Measurements from ENCODE around the gene DOK7. TPM values are rescaled to one million over a fixed set of nuclear protein-coding genes. Genes with fewer than 3 reads are reported as not detected.

DOK7 gene
- total RNA-seq, 2 experiments from 2014 or later: not detected

GRCh38 chr4:3480528-3481112, 17.5 kb downstream of the DOK7 start:
- Mint-ChIP-seq H3K9me3 (no peaks in the 10 kb centered on the region), H3K4me3 (no peak overlapping the region), H3K36me3 (ENCODE audit: low read depth) (no peaks in the 10 kb centered on the region), H3K4me1 (no peaks in the 10 kb centered on the region), H3K27ac (peak overlapping the region; percentile 25), H3K27me3 (peaks cover 12% of the 10 kb centered on the region)
- ChIA-PET CTCF (interaction anchor here (0.7 to 2.0 kb wide), 13 partner anchors 8 to 373 kb away, joined by 3 to 10 read pairs (median 4); no protein-coding TSS in a partner anchor), POLR2A (no interaction called here)
- DNase-seq: peak; percentile 75

DNA sequence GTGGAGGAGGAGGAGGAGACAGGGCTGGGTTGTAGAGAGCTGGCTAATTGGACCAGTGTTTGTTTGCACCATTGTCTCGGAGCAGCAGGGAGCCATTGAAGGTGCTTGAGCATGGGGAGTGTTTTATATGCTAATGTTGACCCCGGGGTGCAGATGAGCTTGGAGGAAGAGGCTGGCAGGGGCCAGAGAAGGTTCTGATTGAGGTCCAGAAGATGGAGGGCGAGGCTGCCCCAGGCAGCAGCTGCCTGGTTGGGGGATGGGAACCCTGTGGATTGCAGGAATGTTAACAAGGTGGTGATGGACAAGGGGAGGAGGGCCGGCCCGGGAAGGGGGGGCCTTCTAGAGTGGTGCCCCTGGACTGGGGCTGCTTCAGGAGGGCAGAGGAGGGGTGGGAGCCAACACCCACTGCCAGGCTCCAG, 18.0 kb downstream of the DOK7 start:
- no peak for DNase-seq
- Mint-ChIP-seq H3K27me3 (peaks cover 12% of the 10 kb centered on the region), H3K27ac (no peak overlapping the region), H3K9me3 (no peaks in the 10 kb centered on the region), H3K4me1 (no peaks in the 10 kb centered on the region), H3K4me3 (no peak overlapping the region), H3K36me3 (ENCODE audit: low read depth) (no peaks in the 10 kb centered on the region)
- ChIA-PET CTCF (interaction anchor here (0.7 to 2.0 kb wide), 13 partner anchors 9 to 373 kb away, joined by 3 to 10 read pairs (median 4); no protein-coding TSS in a partner anchor), POLR2A (no interaction called here)

DNA sequence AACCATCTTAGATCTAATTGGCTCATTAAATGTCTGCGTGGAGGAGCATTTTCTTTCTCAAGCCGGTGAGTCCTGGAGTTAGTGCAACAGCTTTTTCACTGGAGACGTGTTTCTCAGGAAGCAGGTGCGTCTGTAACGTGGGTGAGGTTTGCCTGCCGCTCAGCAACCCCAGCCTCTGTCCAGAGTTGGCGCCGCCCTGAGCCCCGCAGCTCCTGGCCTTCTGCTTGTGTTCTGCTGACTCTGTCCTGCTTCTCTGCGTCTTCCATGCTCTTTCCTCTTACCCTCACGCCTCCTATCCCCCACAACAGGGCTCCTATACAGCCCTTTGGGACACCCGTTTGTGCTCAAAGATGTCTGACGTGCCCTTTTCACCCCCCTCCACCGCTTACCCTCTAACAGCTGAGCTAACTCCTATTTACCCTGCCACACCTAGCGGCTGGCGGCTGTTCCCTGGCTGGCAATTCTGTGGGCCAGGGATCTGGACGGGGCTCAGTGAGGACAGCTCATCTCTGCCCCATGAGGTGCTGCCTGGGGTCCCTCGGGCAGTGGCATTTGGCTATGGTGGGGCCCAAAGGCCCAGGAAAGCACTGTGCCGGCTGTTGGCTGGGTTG, 18.8 kb downstream of the DOK7 start:
- H3K36me3 Mint-ChIP-seq (ENCODE audit: low read depth): no peaks in the 10 kb centered on the region
- ChIA-PET POLR2A (no interaction called here), CTCF (no interaction called here)
- H3K4me1 Mint-ChIP-seq: no peaks in the 10 kb centered on the region
- no peak for DNase-seq
- H3K9me3 Mint-ChIP-seq: no peaks in the 10 kb centered on the region
- H3K27me3 Mint-ChIP-seq: peaks cover 14% of the 10 kb centered on the region
- no peak overlapping the region for H3K4me3 Mint-ChIP-seq
- H3K27ac Mint-ChIP-seq: no peak overlapping the region

DNA sequence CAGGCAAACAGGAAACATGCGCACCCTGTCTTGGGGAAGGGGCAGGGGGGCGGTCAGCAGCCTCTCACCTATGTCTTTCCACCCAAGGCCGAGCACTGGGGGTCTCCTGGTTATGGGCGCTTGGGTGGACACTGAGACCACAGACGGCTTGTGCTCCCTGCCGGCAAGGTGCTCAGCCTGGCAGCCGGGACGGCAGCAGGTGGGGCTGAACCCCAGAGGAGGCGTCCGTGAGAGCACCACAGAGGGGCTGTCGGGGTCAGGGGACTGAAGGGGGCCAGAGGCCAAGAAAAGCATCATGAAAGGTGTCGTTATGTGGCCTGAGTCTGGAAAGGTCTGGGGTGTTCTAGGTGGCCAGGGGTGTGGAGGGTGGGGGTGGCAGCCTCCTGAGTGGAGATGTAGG, 19.6 kb downstream of the DOK7 start:
- Mint-ChIP-seq H3K4me1 (no peaks in the 10 kb centered on the region), H3K27me3 (peaks cover 14% of the 10 kb centered on the region), H3K4me3 (no peak overlapping the region), H3K9me3 (no peaks in the 10 kb centered on the region), H3K27ac (no peak overlapping the region), H3K36me3 (ENCODE audit: low read depth) (no peaks in the 10 kb centered on the region)
- POLR2A ChIA-PET: no interaction called here
- CTCF ChIA-PET: interaction anchor here (1.2 kb wide), 1 partner anchor 9 kb away, joined by 3 read pairs; no protein-coding TSS in a partner anchor
- no peak for DNase-seq

GRCh38 chr4:3483471-3483921, 20.4 kb downstream of the DOK7 start:
- Mint-ChIP-seq H3K27ac (no peak overlapping the region), H3K9me3 (no peaks in the 10 kb centered on the region), H3K4me3 (no peak overlapping the region), H3K27me3 (peaks cover 14% of the 10 kb centered on the region), H3K36me3 (ENCODE audit: low read depth) (no peaks in the 10 kb centered on the region), H3K4me1 (no peaks in the 10 kb centered on the region)
- no peak for DNase-seq
- POLR2A ChIA-PET: no interaction called here
- CTCF ChIA-PET: interaction anchor here (1.2 kb wide), 1 partner anchor 8 kb away, joined by 3 read pairs; no protein-coding TSS in a partner anchor

DNA sequence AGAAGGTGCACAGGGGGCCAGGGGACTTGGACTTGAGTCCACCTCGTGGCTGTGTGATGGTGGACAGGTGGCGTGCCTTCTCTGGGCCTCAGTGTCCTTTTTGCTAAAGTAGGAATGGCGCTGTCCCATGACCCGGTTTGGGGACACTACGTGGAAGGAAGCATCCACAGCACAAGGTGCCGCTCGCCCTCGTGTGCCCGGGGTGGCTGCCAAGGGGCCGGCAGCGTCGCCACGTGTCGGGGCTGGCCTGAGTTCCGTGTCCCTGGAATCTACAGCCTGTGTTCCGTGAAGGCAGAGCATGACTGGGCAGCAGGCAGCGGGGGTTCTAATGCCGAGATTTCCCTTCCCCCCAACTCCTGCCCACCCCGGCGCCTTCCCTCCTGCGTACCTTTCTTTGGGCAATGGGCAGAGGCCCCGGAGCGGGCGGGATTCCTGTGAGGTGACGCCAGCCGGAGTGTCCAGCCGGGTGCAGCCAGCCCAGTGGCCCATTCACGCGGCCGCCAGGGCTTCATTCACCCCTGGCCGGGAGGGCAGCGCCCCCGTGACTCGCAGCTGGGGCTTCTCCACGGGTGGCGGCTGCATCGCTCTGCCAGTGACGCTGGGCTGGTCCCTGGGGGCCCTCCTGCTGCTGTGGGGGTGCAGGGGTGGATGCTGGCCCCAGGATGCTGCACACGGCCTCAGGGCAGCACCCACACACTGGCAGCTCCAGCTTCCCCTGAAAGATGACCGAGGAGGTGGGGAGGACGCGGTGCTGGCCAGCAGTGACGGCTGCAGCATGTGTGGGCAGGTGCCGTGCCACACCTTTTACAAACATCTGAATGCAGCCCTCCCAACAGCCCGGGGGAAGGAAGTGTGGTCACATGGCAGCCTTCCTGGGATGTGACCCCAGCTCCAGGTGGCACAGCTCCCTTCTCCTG, 21.2 kb downstream of the DOK7 start:
- H3K27me3 Mint-ChIP-seq: peaks cover 14% of the 10 kb centered on the region
- no peaks in the 10 kb centered on the region for H3K4me1 Mint-ChIP-seq
- no peak for DNase-seq
- H3K27ac Mint-ChIP-seq: no peak overlapping the region
- CTCF ChIA-PET: interaction anchor here (1.0 to 1.2 kb wide), 2 partner anchors 8 to 179 kb away, joined by 3 read pairs; no protein-coding TSS in a partner anchor
- no peak overlapping the region for H3K4me3 Mint-ChIP-seq
- H3K36me3 Mint-ChIP-seq (ENCODE audit: low read depth): no peaks in the 10 kb centered on the region
- POLR2A ChIA-PET: no interaction called here
- H3K9me3 Mint-ChIP-seq: no peaks in the 10 kb centered on the region

- CTCF ChIA-PET: interaction anchor here (1.0 kb wide), 2 partner anchors 18 to 180 kb away, joined by 3 read pairs; no protein-coding TSS in a partner anchor
- no peaks in the 10 kb centered on the region for H3K9me3 Mint-ChIP-seq
These were observed 22.1 kb downstream of the DOK7 start for GRCh38 chr4:3485011-3485791.

DNA sequence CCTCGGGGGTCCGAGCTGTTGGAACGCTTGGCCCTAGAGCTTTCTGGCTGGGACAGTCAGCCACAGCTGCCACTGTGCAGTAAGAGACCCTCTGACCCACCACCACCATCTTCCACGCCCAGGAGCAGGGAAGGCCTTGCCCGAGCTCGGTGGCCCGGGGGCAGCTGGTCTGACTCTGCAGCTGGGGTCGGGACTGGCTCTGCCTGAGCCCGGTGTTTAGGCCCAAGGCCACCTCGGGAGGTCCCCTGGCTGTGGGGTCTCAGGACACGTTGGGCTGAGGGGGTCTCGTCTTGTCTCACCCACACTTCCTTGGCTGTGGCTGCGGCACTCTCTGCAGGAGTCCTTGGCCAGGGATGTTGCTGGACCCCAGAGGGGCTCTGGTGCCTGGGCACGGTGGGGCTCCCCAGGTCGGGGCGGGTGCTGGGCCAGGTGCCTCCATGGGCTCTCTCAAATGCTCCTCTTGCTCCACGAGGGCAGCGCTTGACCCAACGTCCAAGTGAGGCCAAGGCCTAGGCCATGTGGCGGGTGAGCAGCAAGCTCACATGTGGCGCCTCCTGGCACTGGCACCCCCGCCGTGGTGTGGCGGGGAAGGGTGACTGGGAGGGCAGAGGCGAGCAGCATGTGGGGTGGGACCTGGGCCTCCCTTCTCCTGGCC, 22.9 kb downstream of the DOK7 start:
- Mint-ChIP-seq H3K4me3 (no peak overlapping the region), H3K27me3 (peaks cover 13% of the 10 kb centered on the region), H3K9me3 (no peaks in the 10 kb centered on the region), H3K4me1 (no peaks in the 10 kb centered on the region), H3K27ac (no peak overlapping the region), H3K36me3 (ENCODE audit: low read depth) (no peaks in the 10 kb centered on the region)
- ChIA-PET CTCF (interaction anchor here (1.0 kb wide), 1 partner anchor 17 kb away, joined by 3 read pairs; no protein-coding TSS in a partner anchor), POLR2A (no interaction called here)
- DNase-seq: no peak

More at GRCh38 chr4:3485011-3485791, 22.1 kb downstream of the DOK7 start:
- Mint-ChIP-seq H3K27ac (no peak overlapping the region), H3K27me3 (peaks cover 14% of the 10 kb centered on the region), H3K36me3 (ENCODE audit: low read depth) (no peaks in the 10 kb centered on the region), H3K4me1 (no peaks in the 10 kb centered on the region), H3K4me3 (no peak overlapping the region)
- POLR2A ChIA-PET: no interaction called here
- DNase-seq: no peak

DNA sequence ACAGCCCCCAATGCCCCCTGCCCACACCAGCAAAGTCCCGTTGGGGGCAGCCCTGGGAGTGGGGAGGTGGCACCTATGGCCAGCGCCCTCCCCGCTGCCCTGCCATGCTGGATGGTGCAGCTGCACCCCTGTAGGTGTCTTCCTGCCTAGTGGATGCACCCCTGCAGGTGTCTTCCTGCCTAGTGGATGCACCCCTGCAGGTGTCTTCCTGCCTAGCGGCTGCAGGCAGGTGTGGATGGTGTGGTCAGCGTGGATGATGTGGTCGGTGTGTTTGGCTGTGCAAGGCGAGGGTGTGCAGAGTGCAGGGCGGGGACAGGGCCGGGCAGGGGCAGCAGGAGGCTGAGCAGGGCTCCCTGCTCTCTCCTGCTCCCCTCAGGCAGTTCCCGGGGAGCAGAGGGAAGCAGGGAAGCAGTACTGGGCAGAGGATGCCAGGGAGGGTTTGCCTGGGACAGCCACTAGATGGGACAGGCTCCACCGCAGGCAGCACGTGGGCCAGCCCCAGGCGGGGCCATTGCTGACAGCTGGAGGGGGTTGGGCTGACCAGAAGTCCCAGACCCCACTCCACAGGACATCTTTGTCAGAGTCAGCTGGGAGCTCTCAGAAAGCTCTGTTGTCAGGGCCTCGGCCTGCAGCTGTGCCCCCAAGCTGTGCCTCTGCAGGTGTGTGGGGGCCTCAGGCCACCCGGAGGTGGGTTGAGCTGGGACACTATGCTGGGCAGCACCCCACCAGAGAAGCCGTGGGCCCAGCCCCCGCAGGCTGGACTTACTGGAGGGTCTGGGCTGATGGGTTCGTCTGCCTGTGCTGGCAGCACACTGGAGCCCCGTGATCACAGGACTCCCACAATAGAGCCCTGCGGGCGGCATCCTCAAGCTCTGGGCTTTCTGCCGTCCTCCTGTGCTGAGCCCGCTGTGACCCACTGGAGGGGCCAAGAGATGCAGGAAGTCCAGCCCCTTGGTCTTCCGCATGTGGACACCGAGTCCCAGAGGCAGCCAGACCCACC, 23.7 kb downstream of the DOK7 start:
- POLR2A ChIA-PET: no interaction called here
- DNase-seq: no peak
- Mint-ChIP-seq H3K4me1 (no peaks in the 10 kb centered on the region), H3K9me3 (no peaks in the 10 kb centered on the region), H3K4me3 (no peak overlapping the region), H3K36me3 (ENCODE audit: low read depth) (no peaks in the 10 kb centered on the region), H3K27me3 (peaks cover 15% of the 10 kb centered on the region), H3K27ac (no peak overlapping the region)
- CTCF ChIA-PET: interaction anchor here (0.7 kb wide), 1 partner anchor 15 kb away, joined by 3 read pairs; no protein-coding TSS in a partner anchor

- Mint-ChIP-seq H3K9me3 (no peaks in the 10 kb centered on the region), H3K36me3 (ENCODE audit: low read depth) (no peaks in the 10 kb centered on the region), H3K27me3 (peaks cover 15% of the 10 kb centered on the region), H3K4me3 (no peak overlapping the region), H3K27ac (no peak overlapping the region), H3K4me1 (no peaks in the 10 kb centered on the region)
- no peak for DNase-seq
- CTCF ChIA-PET: no interaction called here
- POLR2A ChIA-PET: no interaction called here
These were observed 24.8 kb downstream of the DOK7 start for GRCh38 chr4:3487861-3488260.

GRCh38 chr4:3488820-3489219, 25.7 kb downstream of the DOK7 start:
- H3K27ac Mint-ChIP-seq: no peak overlapping the region
- no peaks in the 10 kb centered on the region for H3K9me3 Mint-ChIP-seq
- no peaks in the 10 kb centered on the region for H3K36me3 Mint-ChIP-seq (ENCODE audit: low read depth)
- no peak overlapping the region for H3K4me3 Mint-ChIP-seq
- DNase-seq: no peak
- peaks cover 12% of the 10 kb centered on the region for H3K27me3 Mint-ChIP-seq
- ChIA-PET CTCF (no interaction called here), POLR2A (no interaction called here)
- H3K4me1 Mint-ChIP-seq: no peaks in the 10 kb centered on the region

All from activated CD4-positive, alpha-beta T cell treated with anti-CD3 and anti-CD28 coated beads, Interleukin-2, amount 10 ng/mL, durations not matched to agents 7 days and 5 days (primary cell).